Muscle layer of duodenum (tissue), 2 donors: ENCODE data around the gene OLFML1.

Experiments used
- H3K27ac ChIP-seq: one replicate; pipeline ENCODE4 v1.7.0; 2013; ENCODE audit warnings: mild to moderate bottlenecking, low read length
- H3K27me3 ChIP-seq: one replicate; pipeline ENCODE4 v1.7.0; 2013; ENCODE audit warnings: low read depth, mild to moderate bottlenecking, control low read depth, low read length
- H3K36me3 ChIP-seq, 2 donors: one replicate each; pipeline ENCODE4 v1.7.0; 2013; ENCODE audit warnings: low read length in 2 of 2, control low read depth in 1 of 2, mild to moderate bottlenecking in 1 of 2; ENCODE audit not compliant: insufficient read depth in 2 of 2, control insufficient read depth in 1 of 2
- H3K4me1 ChIP-seq, 2 donors: one replicate each; pipeline ENCODE4 v1.7.0; 2013; ENCODE audit warnings: low read length in 2 of 2, mild to moderate bottlenecking in 2 of 2, control low read depth in 1 of 2, moderate library complexity in 1 of 2; ENCODE audit not compliant: insufficient read depth in 2 of 2, control insufficient read depth in 1 of 2
- H3K4me3 ChIP-seq, 2 donors: one replicate each; pipeline ENCODE4 v1.7.0; 2013; ENCODE audit warnings: low read length in 2 of 2, low read depth in 1 of 2, mild to moderate bottlenecking in 1 of 2
- H3K9me3 ChIP-seq, 2 donors: one replicate each; pipeline ENCODE4 v1.7.0; 2013; ENCODE audit warnings: low read length in 2 of 2, control low read depth in 1 of 2, mild to moderate bottlenecking in 1 of 2; ENCODE audit not compliant: control insufficient read depth in 1 of 2
- donor health status: healthy.

The OLFML1 gene

DNA sequence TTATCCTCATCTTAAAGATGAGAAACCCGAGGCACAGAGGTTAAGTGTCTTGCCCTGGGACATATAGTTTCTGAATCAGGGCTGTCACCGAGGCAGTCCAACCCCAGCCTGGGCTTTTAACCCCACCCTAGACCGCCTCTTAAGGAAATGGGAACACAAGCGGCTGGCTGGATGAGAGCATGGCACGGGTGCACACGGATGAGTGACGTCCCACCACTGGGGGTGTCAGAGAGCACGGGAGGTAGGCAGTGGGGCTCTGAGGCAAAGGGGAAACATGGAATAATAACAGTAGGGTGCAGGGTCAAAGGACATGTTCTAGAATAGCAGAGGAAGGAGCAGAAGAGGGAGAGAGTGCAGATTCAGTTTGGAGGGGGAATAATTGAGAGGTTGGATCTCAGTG lies 50.8 kb downstream of the OLFML1 start:
- H3K4me1 ChIP-seq = no peaks in the 10 kb centered on the region

DNA sequence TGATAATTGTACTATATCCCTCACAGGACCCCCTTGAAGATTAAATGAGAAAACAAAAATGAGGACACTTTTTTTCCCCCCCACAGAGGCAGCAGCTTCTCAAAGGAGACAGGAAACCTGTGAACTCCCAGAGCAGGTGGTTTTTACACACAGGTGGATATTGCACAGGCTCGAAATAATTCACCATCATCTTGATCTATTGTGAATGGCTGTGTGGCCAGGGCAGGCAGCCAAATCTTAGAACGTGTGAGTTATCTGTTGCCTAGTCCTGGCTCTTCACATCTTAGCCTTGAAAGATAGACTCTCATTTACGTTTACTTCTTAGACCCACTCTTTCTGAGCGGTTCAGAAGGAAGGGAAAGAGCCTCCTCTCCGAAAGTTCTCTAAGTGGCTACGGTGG lies 52.0 kb downstream of the OLFML1 start:
- Histone ChIP-seq H3K4me1 (no peaks in the 10 kb centered on the region), H3K27ac (no peak overlapping the region), H3K4me3 (no peak overlapping the region), H3K9me3 (no peaks in the 10 kb centered on the region), H3K27me3 (no peaks in the 10 kb centered on the region), H3K36me3 (no peaks in the 10 kb centered on the region)

More for the DNA sequence above, 50.8 kb downstream of the OLFML1 start:
- H3K36me3 ChIP-seq = no peaks in the 10 kb centered on the region
- no peak overlapping the region for H3K4me3 ChIP-seq
- no peak overlapping the region for H3K27ac ChIP-seq
- H3K9me3 ChIP-seq = no peaks in the 10 kb centered on the region
- no peaks in the 10 kb centered on the region for H3K27me3 ChIP-seq

GRCh38 chr11:7538031-7538430 lies 52.7 kb downstream of the OLFML1 start:
- H3K27me3 ChIP-seq = no peaks in the 10 kb centered on the region
- no peaks in the 10 kb centered on the region for H3K36me3 ChIP-seq
- H3K4me3 ChIP-seq = no peak overlapping the region
- H3K4me1 ChIP-seq = no peaks in the 10 kb centered on the region
- H3K27ac ChIP-seq = no peak overlapping the region
- H3K9me3 ChIP-seq = no peaks in the 10 kb centered on the region

- Histone ChIP-seq H3K27ac (no peak overlapping the region), H3K27me3 (no peaks in the 10 kb centered on the region), H3K36me3 (no peaks in the 10 kb centered on the region), H3K4me1 (no peaks in the 10 kb centered on the region), H3K4me3 (no peak overlapping the region), H3K9me3 (no peaks in the 10 kb centered on the region)
Measured at GRCh38 chr11:7538466-7539454, 53.5 kb downstream of the OLFML1 start.

DNA sequence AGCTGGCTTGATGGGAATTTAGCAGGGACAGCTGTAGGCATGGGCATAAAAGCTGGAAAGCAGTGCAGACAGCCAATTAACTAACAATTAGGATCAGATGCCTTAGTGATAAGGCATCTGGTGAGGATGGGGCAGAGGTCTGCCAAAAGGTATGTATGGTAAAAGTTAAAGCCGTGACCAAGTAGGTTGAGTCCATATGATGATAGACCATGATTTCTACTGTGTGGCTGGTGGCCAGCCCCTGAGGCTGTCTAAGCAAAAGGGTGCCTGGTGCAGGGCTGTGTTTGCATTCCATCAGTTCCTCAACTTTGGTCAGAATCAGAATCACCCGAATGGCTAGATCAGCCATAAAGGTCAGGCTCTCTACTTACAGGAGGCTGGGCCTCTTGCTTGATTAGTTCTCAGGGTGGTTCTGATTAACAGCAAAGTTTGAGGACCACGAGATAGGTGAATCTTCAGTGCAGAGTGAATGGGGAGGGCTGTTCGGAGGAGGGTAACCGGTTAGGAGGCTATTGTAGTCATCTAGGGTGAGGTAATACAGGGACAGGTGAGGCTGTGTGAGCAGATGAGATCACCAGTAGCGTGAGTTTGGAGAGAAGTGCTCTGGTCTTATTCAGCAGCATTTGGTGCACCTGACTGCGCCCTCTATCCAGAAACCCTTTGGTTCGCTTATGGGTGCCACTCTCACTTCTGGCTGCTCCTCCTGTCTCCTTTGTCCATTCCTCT lies 55.7 kb downstream of the OLFML1 start:
- Histone ChIP-seq H3K9me3 (no peaks in the 10 kb centered on the region), H3K27ac (no peak overlapping the region), H3K4me3 (no peak overlapping the region), H3K4me1 (no peaks in the 10 kb centered on the region), H3K27me3 (no peaks in the 10 kb centered on the region), H3K36me3 (no peaks in the 10 kb centered on the region)

DNA sequence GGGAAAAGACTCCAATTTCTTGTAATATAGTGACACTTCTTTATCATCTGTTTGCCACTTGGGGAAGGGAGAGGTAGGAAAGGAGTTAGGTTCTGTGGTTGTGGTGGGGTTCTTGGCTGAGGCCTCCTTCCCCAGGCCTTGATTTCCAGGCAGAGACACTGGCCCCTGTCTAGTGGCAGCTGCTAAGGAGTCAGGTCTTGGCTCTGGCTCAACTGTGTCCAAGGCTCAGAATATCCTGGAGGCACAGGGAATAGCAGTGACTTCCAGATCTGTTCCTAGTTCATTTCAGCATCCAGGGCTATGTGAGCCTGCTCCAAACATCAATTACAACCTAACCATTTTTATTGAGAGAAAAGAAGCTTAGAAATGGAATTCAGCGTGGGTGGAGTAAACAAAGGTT lies 58.0 kb downstream of the OLFML1 start:
- H3K27ac ChIP-seq = no peak overlapping the region
- H3K4me1 ChIP-seq = no peaks in the 10 kb centered on the region
- H3K9me3 ChIP-seq = no peaks in the 10 kb centered on the region
- H3K36me3 ChIP-seq = no peaks in the 10 kb centered on the region
- H3K27me3 ChIP-seq = no peaks in the 10 kb centered on the region
- H3K4me3 ChIP-seq = no peak overlapping the region

DNA sequence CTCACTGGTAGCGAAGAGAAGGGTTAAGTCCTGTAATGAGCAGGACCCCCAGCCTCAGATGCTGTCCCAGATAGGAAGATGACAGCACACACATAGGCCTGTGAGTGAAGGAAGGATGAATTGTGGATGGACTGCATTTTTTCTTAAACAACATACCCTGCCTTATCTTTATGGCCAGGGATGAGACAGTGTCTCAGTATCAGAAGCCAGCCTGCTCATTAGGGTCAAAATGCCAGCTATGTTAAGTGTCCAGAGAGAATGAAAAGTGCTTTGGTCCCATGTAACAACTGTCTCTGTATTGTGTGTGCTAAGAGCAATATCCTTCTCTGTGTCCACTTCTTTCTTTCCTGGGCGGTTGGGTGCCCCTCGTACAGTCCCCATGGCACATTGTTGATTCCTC lies 58.7 kb downstream of the OLFML1 start:
- Histone ChIP-seq H3K4me3 (no peak overlapping the region), H3K27ac (no peak overlapping the region), H3K4me1 (no peaks in the 10 kb centered on the region), H3K36me3 (no peaks in the 10 kb centered on the region), H3K27me3 (no peaks in the 10 kb centered on the region), H3K9me3 (no peaks in the 10 kb centered on the region)

GRCh38 chr11:7545611-7546010 lies 60.3 kb downstream of the OLFML1 start:
- Histone ChIP-seq H3K27me3 (no peaks in the 10 kb centered on the region), H3K36me3 (no peaks in the 10 kb centered on the region), H3K4me1 (no peaks in the 10 kb centered on the region), H3K27ac (no peak overlapping the region), H3K9me3 (no peaks in the 10 kb centered on the region), H3K4me3 (no peak overlapping the region)

GRCh38 chr11:7546324-7546791 lies 61.1 kb downstream of the OLFML1 start:
- H3K36me3 ChIP-seq = no peaks in the 10 kb centered on the region
- no peaks in the 10 kb centered on the region for H3K4me1 ChIP-seq
- H3K27ac ChIP-seq = no peak overlapping the region
- no peaks in the 10 kb centered on the region for H3K9me3 ChIP-seq
- no peak overlapping the region for H3K4me3 ChIP-seq
- H3K27me3 ChIP-seq = no peaks in the 10 kb centered on the region

- no peak overlapping the region for H3K4me3 ChIP-seq
- no peaks in the 10 kb centered on the region for H3K9me3 ChIP-seq
- no peaks in the 10 kb centered on the region for H3K27me3 ChIP-seq
- no peaks in the 10 kb centered on the region for H3K4me1 ChIP-seq
- H3K36me3 ChIP-seq = no peaks in the 10 kb centered on the region
- no peak overlapping the region for H3K27ac ChIP-seq
Measured at GRCh38 chr11:7547687-7548086, 62.4 kb downstream of the OLFML1 start.

DNA sequence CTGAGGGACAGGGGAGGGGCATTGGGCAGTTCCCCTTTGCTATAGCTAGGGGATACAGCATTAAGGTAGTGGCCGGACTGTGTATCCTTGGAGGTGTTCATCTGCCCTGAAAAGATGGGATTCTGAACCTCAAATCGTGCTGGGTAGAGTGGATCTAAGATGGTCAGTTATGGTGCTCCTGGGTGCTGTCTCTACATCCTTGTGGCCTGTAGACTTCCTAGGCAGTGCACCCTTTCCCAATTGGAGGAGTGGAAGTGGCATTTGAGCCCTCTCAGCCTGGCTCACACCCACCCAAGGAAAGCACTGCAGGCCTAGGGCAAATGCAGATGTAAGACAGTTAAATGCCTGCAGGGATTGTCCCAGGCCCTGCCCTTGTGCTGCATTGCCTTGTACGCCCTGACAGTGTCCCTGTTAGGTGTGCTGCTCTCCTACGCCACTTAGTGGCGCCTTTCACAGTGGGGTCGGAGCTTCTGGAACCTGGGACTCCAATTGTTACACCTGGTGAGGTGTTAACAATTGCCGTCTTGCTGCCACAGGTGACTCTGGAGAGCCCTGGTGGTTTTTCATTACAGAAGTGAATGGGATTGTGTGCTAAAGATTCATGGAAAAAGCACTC lies 63.5 kb downstream of the OLFML1 start:
- Histone ChIP-seq H3K27ac (no peak overlapping the region), H3K27me3 (no peaks in the 10 kb centered on the region), H3K4me1 (no peaks in the 10 kb centered on the region), H3K9me3 (no peaks in the 10 kb centered on the region), H3K36me3 (no peaks in the 10 kb centered on the region), H3K4me3 (no peak overlapping the region)
